Stimulated activated CD8-positive, alpha-beta memory T cell treated with anti-CD3 and anti-CD28 coated beads, Interleukin-15, amount 100 ng/mL, for 48 hours (primary cell): ENCODE results near the gene CAMTA1.

Experiments
- DNase-seq, 2 donors: peaks; one replicate each; pipeline ENCODE4 v3.0.0-alpha.2; 2020; ENCODE audit warnings: low read depth in 2 of 2

The CAMTA1 gene

GRCh38 chr1:7190261-7190660 is 405.0 kb downstream of the CAMTA1 start:
- no peak for DNase-seq

DNA sequence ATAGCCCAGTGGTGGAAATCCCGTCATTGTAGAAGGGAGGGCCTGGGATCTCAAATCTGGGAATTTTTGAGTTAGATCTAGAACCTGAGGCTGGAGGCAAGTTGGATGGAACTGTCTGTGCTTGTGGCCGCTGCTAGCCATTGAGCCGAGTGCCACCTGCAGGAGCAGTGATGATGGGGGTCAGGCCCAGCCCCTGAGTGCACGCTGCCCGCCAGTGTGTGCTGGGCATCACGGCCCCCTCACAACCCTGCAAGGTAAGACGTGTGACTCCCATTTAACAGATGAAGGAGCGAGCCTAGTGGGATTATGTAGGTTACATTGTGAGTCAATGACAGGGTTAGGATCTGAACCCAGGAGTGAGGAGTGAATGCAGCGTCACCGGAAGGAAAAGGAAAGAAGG is 407.2 kb downstream of the CAMTA1 start:
- no peak for DNase-seq

DNA sequence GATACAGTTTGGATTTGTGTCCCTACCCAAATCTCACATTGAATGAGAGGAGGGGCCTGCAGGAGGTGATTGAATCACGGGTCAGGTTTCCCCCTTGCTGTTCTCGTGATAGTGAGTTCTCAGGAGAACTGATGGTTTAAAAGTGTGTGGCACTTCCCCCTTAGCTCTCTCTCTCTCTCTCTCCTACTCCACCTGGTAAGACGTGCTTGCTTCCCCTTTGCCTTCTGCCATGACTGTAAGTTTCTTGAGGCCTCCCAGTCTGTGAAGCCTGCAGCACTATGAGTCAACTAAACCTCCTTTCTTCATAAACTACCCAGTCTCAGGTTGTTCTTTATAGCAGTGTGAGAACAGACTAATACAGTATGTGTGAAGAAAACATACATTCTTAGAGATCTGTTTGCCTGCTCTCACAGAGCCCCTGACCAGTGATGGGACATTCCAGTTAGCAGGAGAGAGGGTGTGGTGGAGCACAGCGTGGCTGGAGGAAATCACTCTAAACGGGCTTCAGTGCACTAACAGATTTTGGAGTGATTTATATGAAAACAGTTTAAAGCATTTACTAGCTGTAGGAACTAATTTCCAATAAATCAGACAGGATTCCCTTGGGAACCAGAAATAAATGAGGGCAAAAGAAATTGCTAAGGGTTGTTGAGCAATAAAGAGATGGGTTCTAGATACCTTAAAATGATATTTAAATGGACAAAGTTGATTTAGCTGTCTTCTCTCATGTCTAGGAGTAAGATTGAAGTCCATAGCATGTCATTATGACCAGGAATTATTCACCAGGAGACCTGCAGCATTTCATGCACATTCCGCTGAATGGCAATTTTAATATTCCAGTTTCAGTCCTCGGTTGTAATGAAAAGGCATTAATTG is 411.0 kb downstream of the CAMTA1 start:
- no peak for DNase-seq

DNA sequence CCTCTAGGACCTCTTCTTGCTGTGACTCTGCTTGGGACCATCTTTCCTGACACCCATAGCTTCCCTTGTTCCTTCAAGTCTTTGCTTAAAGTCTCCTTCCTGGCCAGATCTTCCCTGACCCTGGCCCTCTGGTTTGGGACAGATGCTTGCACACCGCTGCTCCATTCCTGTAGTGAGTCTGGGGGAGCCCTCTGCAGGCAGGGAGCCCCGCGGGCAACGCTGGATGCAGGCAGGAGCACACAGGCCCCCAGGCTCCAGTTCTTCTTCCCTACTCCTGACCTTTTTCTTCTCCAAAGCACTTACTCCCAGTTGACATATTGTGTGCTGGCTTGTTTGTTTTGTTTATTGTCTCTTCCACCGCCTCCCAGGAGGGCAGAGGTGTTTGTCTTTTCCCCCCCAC is 413.4 kb downstream of the CAMTA1 start:
- no peak for DNase-seq

DNA sequence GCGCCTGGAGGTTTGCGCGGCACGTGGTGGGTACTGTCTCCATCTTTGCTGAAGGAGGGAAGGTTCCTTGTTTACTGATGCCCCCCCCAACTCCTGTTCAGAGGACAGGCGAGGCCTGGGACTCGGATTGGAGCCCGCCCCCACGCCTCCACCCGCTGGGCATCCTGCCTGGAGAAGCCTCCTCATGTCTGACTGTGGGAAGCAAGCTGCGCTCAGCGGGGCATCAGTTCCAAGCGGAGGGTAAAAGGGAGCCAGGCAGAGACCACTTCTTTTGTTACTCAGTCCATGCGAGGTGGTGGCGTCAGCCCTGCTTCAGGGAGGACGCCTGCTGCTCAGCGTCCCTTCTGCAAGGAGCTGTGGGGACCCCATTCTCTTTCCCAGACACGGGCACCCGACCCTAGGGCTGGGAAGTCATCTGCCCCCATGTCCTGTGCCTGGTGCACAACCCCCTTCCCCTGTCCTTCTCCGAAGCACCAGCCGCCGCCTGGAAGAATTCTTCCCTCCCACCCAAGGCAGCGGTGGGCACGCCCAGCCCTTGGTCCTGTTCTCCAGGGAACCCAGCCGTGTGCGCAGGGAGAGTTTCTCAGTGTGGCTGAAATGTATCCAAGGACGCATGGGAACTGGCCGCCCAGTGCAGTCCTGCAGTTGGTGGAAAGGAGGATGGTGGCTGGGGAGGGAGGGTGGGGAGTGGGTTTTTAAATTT is 414.0 kb downstream of the CAMTA1 start:
- DNase-seq, result no peak

DNA sequence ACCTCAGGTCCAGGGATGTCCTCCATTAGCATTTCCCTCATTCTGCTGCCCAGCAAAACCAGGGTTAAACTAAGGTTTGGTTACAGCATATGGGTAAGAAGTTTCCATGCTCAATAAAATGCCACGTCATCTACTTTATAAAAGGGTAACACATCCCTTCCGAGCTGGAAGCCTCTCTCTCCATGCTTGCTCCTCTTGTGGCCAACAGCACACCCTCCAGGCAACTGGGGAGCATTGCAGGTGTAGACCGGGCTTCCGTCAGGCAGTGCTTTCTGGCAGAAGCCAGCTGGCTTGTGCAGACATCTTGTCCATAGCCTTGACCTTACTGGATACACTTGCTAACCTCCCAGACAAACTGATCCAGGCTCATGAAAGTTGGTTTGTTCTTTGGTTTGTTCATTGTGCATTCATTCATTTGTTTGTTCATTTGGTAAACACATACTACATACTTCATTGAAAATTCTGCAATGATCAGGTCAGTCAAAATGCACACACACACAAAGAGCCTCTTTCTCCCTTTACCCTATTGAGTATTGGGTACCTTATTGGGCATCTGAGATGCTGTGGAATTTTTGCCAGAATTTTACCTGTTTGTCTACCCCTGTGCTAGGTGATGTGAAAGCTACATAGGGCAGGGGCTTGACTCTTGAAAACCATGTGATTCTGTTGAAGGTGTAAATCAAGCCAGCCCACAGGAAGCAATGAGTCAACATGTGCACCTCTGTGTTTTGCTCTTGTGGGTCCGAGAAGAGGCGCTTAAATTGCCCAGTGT is 422.8 kb downstream of the CAMTA1 start:
- peak in 1 of 2 donors; percentile 13 for DNase-seq

DNA sequence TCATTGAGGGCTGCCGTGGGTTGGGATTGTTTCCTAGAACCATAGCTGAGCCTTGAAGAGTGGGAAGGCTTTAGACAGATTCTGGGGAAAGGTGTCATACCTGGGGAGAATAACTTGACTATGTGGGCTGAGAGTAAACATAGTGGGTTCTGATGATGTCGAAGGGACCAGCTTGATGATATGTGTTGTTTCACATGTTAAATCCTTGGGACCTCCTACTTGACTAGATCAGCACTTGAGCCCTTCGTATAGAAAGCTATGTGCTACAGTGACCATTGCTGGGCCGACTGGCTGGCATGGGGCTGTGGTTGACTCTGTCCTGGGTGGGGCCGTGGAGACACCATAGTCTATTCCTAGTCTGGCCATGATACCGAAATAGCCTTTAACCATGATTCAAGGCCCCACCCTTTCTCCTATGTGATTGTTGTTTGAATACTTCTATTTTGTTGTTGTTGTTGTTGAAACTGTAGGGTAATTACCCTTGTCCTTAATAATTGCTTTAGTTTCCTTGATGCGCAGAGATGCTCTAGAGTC is 423.5 kb downstream of the CAMTA1 start:
- no peak for DNase-seq

GRCh38 chr1:7209336-7209735 is 424.1 kb downstream of the CAMTA1 start:
- DNase-seq, result no peak

DNA sequence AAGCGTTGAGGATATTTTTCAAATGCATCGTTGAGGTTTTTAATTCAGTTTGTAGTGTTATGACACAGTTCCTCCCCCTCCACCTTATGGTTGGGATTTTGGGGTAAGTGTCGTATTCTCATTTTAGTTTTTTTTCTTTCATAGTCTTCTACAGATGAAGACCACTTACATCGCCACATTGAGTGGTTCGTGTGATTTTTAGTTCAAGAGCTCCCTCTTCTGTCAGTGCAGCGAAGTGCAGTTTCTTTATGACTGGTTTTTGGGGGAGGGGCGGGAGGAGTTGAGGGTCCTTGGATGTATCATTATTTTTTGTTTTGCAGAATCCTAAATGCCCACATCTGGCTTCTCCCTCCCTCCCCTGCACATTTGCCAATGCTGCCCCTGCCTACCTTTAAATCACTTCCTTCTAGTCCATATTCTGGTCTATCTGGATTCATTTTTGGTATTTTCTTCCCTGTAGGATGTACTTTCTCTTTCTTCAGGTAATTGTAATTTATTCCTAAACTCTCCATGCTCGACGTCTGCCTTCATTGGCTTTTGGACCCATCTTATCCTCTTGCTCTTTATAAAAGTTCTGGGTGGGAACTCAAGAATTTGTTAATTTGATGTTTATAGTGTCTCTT is 433.1 kb downstream of the CAMTA1 start:
- DNase-seq, result no peak

DNA sequence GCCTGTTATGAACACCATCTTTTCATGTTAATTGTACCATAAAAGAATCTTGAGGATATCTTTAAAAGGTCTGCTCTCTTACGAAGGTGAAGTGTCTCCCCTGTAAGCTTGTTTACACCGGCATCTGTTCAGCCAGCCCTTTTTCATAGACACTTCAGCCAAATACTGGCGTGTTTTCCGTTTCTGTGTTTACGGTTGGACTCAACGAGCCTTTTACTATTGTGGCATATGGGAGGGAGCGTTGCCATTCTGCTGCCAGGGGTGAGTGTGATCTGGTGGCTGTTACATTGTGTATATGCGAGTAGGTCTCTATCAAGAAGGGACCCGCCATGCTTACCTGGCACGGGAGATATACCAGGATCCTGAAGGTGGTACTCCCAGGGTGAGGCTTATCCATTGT is 433.8 kb downstream of the CAMTA1 start:
- DNase-seq, result no peak

DNA sequence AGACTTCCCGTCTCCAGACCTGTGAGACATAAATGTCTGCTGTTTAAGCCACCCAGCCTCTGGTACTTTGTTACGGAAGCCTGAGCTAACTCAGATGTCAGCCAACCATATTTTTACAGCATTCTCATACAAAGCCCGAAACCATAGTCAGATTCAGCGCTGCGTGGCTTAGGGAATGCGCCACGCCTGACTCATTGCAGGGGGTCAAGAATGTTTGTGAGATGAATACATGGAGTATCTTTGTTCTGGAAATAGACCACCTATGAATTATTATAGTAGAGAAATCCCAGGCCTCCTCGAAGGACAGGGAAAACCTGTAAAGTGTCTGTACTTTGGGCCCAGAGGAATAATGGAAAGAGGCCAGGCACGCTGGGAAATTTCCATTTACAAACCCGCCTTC is 434.8 kb downstream of the CAMTA1 start:
- no peak for DNase-seq

- DNase-seq, result no peak
These were observed 435.5 kb downstream of the CAMTA1 start for GRCh38 chr1:7220712-7221252.

DNA sequence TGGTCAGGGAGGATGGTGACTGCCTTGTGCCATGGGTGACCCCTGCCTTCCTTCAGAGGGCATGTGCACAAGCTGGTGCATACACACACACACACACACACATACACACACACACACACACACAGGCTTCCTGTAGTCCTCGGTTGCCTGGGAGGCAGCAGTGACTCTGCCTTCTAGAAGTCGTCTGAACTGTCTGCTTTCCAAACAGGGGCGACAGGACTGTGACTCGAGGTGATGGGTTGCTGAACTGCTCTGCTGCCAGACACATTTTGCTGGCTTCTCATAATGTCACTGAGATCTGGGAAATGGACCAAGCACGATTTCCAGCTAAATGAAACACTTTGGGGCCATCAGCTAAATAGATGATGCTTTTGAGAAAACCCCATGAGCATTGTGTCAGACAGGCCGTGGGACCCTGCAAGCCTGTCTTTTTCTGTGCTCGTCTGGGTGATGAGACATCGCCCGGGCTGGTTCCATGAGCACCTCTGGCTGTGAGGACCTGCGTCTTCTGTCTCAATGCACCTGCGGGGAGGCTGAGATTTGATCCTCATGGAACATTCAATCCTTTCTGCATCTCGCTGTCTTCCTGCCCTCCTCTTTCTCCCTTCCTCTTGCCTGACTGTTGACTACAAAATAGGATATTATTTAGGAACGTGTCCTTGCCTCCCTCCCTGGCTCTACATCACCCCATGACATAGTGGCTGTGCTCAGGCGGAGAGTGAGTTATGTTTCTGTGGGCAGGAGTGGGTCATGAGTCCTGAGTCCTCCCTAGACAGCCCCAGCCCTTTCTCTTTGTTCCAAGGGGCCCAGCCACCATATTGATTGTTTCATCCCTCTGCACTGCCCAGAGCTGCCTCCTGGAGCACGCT is 436.8 kb downstream of the CAMTA1 start:
- no peak for DNase-seq

- no peak for DNase-seq
These were observed 437.4 kb downstream of the CAMTA1 start for GRCh38 chr1:7222695-7223015.

- no peak for DNase-seq
These were observed 438.3 kb downstream of the CAMTA1 start for GRCh38 chr1:7223334-7224080.

- DNase-seq, result no peak
These were observed 438.9 kb downstream of the CAMTA1 start for GRCh38 chr1:7224081-7224534.

- DNase-seq, result no peak
These were observed 439.4 kb downstream of the CAMTA1 start for GRCh38 chr1:7224644-7225043.

DNA sequence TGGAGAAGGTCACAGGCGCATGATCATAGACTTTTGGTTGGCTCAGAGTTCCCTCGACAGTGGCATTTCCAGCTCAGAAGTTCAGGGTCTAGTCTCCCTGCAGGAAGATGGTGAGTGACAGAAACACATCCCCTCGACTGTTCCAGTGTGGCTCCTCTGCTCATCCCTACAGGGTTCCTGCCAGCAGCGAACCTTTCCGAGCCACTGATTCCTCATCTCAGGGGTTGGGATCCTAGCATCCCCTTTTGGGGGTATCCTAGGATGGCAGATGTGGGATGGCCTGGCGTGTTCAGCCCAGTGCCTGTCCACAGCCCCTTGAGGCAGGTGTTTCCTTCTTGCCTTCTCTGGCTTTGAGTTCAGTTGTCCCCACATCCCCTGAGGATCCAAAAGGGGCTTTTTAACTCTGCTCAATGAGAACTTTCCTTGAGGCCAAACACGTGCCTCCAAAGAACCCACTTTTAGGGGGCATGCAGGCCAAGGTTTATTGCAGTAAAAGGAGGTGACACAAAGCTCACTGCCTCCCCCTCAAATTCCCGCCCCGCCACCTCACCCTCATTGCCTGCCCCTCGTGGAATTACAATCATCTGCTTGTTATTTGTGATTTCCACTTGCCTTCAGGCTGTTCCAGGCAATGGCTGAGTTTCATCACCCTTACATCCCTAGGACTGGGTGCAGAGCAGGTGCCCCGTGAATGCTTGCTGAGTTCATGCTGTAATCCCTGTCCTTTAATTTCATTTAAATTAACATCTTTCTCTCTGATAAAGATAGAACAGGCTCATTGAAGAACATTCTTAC is 440.7 kb downstream of the CAMTA1 start:
- DNase-seq, result no peak

GRCh38 chr1:7227654-7228053 is 442.4 kb downstream of the CAMTA1 start:
- no peak for DNase-seq
